Panc1 (cell line): ENCODE measurements around the gene AIFM3. TPM values are rescaled to one million over a fixed set of nuclear protein-coding genes. Genes with fewer than 3 reads are reported as not detected.
A peak's percentile ranks its signal among the peaks of the same experiment; 100 is the strongest.

Source experiments
- ATAC-seq: fragments of 200-7000 bp; cut with Tn5 transposase; 2 replicates; pipeline ENCODE4 v1.9.1; 2020; ENCODE audit warnings: mild to moderate bottlenecking, moderate library complexity
- BruUV-seq: library from RNA; stranded (reverse); fragments of 400-500 nt; replicated peaks from 2 replicates; lab custom pipeline; 2021; lab: Mats Ljungman, UMichigan
- CTCF ChIA-PET: fragments of 300-600 bp; sonication (Branson Sonifier 250); formaldehyde crosslinking; loops from one replicate; lab custom pipeline; 2022; ENCODE audit warnings: antibody characterized with exemption; lab: Charles Lee
- POLR2A ChIA-PET: fragments of 300-600 bp; sonication (Branson Sonifier 250); formaldehyde crosslinking; loops from one replicate; lab custom pipeline; 2022; ENCODE audit warnings: antibody characterized with exemption; lab: Charles Lee
- DNase-seq: peaks from one replicate; pipeline ENCODE4 v3.0.0-alpha.2; 2010; ENCODE audit warnings: low read depth, low spot score
- H3K27ac ChIP-seq: 2 replicates; pipeline ENCODE4 v1.5.1; 2011; ENCODE audit warnings: mild to moderate bottlenecking, low read length, inconsistent platforms
- H3K27me3 ChIP-seq: fragments of 200-500 bp; sonication (Bioruptor generic); 2 replicates; pipeline ENCODE4 v1.6.0; 2014; ENCODE audit warnings: low read length, inconsistent platforms; ENCODE audit not compliant: control insufficient read depth, insufficient read depth
- H3K36me3 ChIP-seq: fragments of 200-500 bp; sonication (Bioruptor generic); 2 replicates; pipeline ENCODE4 v1.5.1; 2014; ENCODE audit warnings: inconsistent platforms, mild to moderate bottlenecking, low read length, moderate library complexity; ENCODE audit not compliant: control insufficient read depth, insufficient read depth
- H3K4me1 ChIP-seq: 2 replicates; pipeline ENCODE4 v1.5.1; 2011; ENCODE audit warnings: inconsistent platforms, mild to moderate bottlenecking, low read length, moderate library complexity; ENCODE audit not compliant: control insufficient read depth, insufficient read depth
- H3K4me3 ChIP-seq, 2 experiments: 2 replicates each; pipeline ENCODE4 v1.5.1; 2011 to 2012; ENCODE audit warnings: low read depth in 2 of 2, low read length in 2 of 2, mild to moderate bottlenecking in 2 of 2, inconsistent platforms in 1 of 2, moderate library complexity in 1 of 2
- H3K9me3 ChIP-seq: fragments of 200-500 bp; sonication (Bioruptor generic); 2 replicates; pipeline ENCODE4 v1.5.1; 2014; ENCODE audit warnings: low read depth, mild to moderate bottlenecking, inconsistent platforms, low read length, moderate library complexity; ENCODE audit not compliant: control insufficient read depth, insufficient read depth
- CTCF ChIP-seq: fragments of 450-650 bp; IDR thresholded peaks from 2 replicates; pipeline ENCODE4 v1.5.1; 2017; ENCODE audit warnings: mild to moderate bottlenecking
- POLR2AphosphoS5 ChIP-seq: IDR thresholded peaks from 2 replicates; pipeline ENCODE4 v1.6.1; 2012; ENCODE audit warnings: mild to moderate bottlenecking, low read depth, low read length, moderate library complexity
- REST ChIP-seq, 2 experiments: IDR thresholded peaks; 2 replicates each; pipeline ENCODE4 v1.6.1; 2011 to 2012; ENCODE audit warnings: low read depth in 2 of 2, control low read depth in 1 of 2, low read length in 1 of 2, mild to moderate bottlenecking in 1 of 2, moderate library complexity in 1 of 2; ENCODE audit not compliant: insufficient read depth in 1 of 2
- SIN3A ChIP-seq: IDR thresholded peaks from 2 replicates; pipeline ENCODE4 v1.6.1; 2012; ENCODE audit warnings: low read depth, mild to moderate bottlenecking, low read length, moderate library complexity, borderline replicate concordance; ENCODE audit not compliant: insufficient read depth
- TCF7L2 ChIP-seq: IDR thresholded peaks from 2 replicates; pipeline ENCODE4 v1.6.1; 2011; ENCODE audit warnings: mild to moderate bottlenecking, low read depth, low read length, inconsistent platforms
- in situ Hi-C: cut with HindIII; loops from 2 replicates; pipeline ENCODE4 v1.10.0; 2016; ENCODE audit warnings: low sequenced_read_pairs, low pct_unique_long_range_greater_than_20kb
- intact Hi-C: fragments of 100-400 bp; cut with micrococcal nuclease; formaldehyde crosslinking; loops from one replicate; pipeline ENCODE4 v1.10.0; 2022; ENCODE audit not compliant: unreplicated experiment
- total RNA-seq: library from RNA; stranded (reverse); gene quantifications from one replicate; pipeline ENCODE4 v1.2.1, GENCODE V29; 2021; ENCODE audit not compliant: unreplicated experiment

AIFM3 gene
- total RNA-seq, 1 experiment from 2014 or later = 2.7 TPM

GRCh38 chr22:20922141-20922751 lies 44.8 kb upstream of the AIFM3 start:
- intact Hi-C loops = no loop called here
- TF ChIP-seq REST (IDR thresholded peaks at IDR 0.05; ENCODE audit: insufficient read depth in 1 of 2, low read depth in 2 of 2, low read length in 1 of 2) (no peak), SIN3A (no peak), TCF7L2 (no peak), CTCF (no peak), POLR2AphosphoS5 (no peak)
- DNase-seq (no peak), ATAC-seq (no peak)
- Histone ChIP-seq H3K36me3 (peaks cover 5% of the 10 kb centered on the region), H3K9me3 (no peaks in the 10 kb centered on the region), H3K4me3 (no peak overlapping the region), H3K27ac (no peak overlapping the region), H3K27me3 (no peaks in the 10 kb centered on the region), H3K4me1 (peaks cover 22% of the 10 kb centered on the region)
- POLR2A ChIA-PET = no interaction called here
- CTCF ChIA-PET = no interaction called here
- no TSS peak for BruUV-seq
- in situ Hi-C loops = no loop called here

GRCh38 chr22:20926243-20926642 lies 40.8 kb upstream of the AIFM3 start:
- no TSS peak for BruUV-seq
- no peak overlapping the region for H3K4me3 ChIP-seq
- 0 out of 2 replicates have a peak overlapping the region, but pooled peaks have one; percentile 12 for H3K27ac ChIP-seq
- H3K27me3 ChIP-seq = no peaks in the 10 kb centered on the region
- POLR2A ChIA-PET = no interaction called here
- CTCF ChIA-PET = interaction anchor here (0.7 kb wide), 1 partner anchor 82 kb away, joined by 3 read pairs; no protein-coding TSS in a partner anchor
- H3K9me3 ChIP-seq = no peaks in the 10 kb centered on the region
- in situ Hi-C loops = no loop called here
- DNase-seq = no peak
- TF ChIP-seq CTCF = no peak
- TF ChIP-seq SIN3A = no peak
- H3K4me1 ChIP-seq = peaks cover 16% of the 10 kb centered on the region
- intact Hi-C loops = no loop called here
- H3K36me3 ChIP-seq = no peaks in the 10 kb centered on the region
- no peak for ATAC-seq
